Keratinocyte (primary cell): ENCODE data around the gene TXNDC12. TPM values are rescaled to one million over a fixed set of nuclear protein-coding genes. Genes with fewer than 3 reads are reported as not detected.
A peak's percentile ranks its signal among the peaks of the same experiment; 100 is the strongest.

ENCODE experiments used
- DNase-seq: peaks from one replicate; pipeline ENCODE4 v3.0.0-alpha.2; 2011; ENCODE audit warnings: low read depth, missing footprints, low spot score
- FAIRE-seq: peaks from 2 replicates; lab custom pipeline; 2011; peaks lifted over from hg19 to GRCh38; lab: Jason Lieb, UNC
- H2AFZ ChIP-seq: 2 replicates; pipeline ENCODE4 v1.6.0; 2012; ENCODE audit warnings: low read length, control low read depth, inconsistent platforms; ENCODE audit not compliant: control insufficient read depth
- H3K27ac ChIP-seq: 2 replicates; pipeline ENCODE4 v1.5.1; 2011; ENCODE audit warnings: low read length; ENCODE audit not compliant: control insufficient read depth, insufficient read depth
- H3K27me3 ChIP-seq: 3 replicates; pipeline ENCODE4 v1.6.0; 2011; ENCODE audit warnings: low read length; ENCODE audit not compliant: control insufficient read depth, insufficient read depth; ENCODE audit errors: extremely low read depth
- H3K36me3 ChIP-seq, 2 experiments: 2 replicates in 1 of 2; 3 replicates in 1 of 2; pipeline ENCODE4 v1.5.1; 2011; ENCODE audit warnings: low read length in 2 of 2, mild to moderate bottlenecking in 1 of 2; ENCODE audit not compliant: control insufficient read depth in 2 of 2, insufficient read depth in 2 of 2; ENCODE audit errors: extremely low read depth in 1 of 2
- H3K4me1 ChIP-seq: 3 replicates; pipeline ENCODE4 v1.5.1; 2011; ENCODE audit warnings: low read length; ENCODE audit not compliant: control insufficient read depth, insufficient read depth; ENCODE audit errors: extremely low read depth
- H3K4me2 ChIP-seq: 3 replicates; pipeline ENCODE4 v1.6.0; 2011; ENCODE audit warnings: low read depth, low read length; ENCODE audit not compliant: control insufficient read depth, insufficient read depth; ENCODE audit errors: extremely low read depth
- H3K4me3 ChIP-seq, 3 experiments: fragments of 200-600 bp in 1 of 3; sonication (generic) in 1 of 3; 2 replicates in 2 of 3; 3 replicates in 1 of 3; pipeline ENCODE4 v1.5.1; 2011 to 2016; ENCODE audit warnings: low read length in 3 of 3, mild to moderate bottlenecking in 3 of 3, control low read depth in 2 of 3, inconsistent platforms in 1 of 3, low read depth in 1 of 3, mixed read lengths in 1 of 3, mixed run types in 1 of 3, moderate library complexity in 1 of 3; ENCODE audit not compliant: control insufficient read depth in 2 of 3, insufficient read depth in 2 of 3; ENCODE audit errors: extremely low read depth in 1 of 3
- H3K79me2 ChIP-seq: 2 replicates; pipeline ENCODE4 v1.6.0; 2012; ENCODE audit warnings: low read length; ENCODE audit not compliant: control insufficient read depth, insufficient read depth
- H3K9ac ChIP-seq: 3 replicates; pipeline ENCODE4 v1.6.0; 2011; ENCODE audit warnings: low read length; ENCODE audit not compliant: control insufficient read depth, insufficient read depth; ENCODE audit errors: extremely low read depth
- H3K9me1 ChIP-seq: 3 replicates; pipeline ENCODE4 v1.6.0; 2011; ENCODE audit warnings: low read length; ENCODE audit not compliant: control insufficient read depth, insufficient read depth; ENCODE audit errors: extremely low read depth
- H3K9me3 ChIP-seq: 2 replicates; pipeline ENCODE4 v1.5.1; 2012; ENCODE audit warnings: low read depth, low read length; ENCODE audit not compliant: control insufficient read depth
- H4K20me1 ChIP-seq: 3 replicates; pipeline ENCODE4 v1.6.0; 2011; ENCODE audit warnings: low read length; ENCODE audit not compliant: control insufficient read depth, insufficient read depth; ENCODE audit errors: extremely low read depth
- CTCF ChIP-seq, 3 experiments: IDR thresholded peaks in 1 of 3; conservative IDR thresholded peaks in 1 of 3; optimal IDR thresholded peaks in 1 of 3; 2 replicates in 2 of 3; 3 replicates in 1 of 3; pipeline versions ENCODE3 to v1.5.1; 2011; ENCODE audit warnings: low read length in 3 of 3, mild to moderate bottlenecking in 3 of 3, moderate library complexity in 2 of 3, control low read depth in 1 of 3, inconsistent platforms in 1 of 3; ENCODE audit not compliant: insufficient read depth in 2 of 3; ENCODE audit errors: extremely low read depth in 1 of 3
- EZH2 ChIP-seq: IDR thresholded peaks from one replicate; pipeline ENCODE4 v1.6.1; 2012; ENCODE audit warnings: inconsistent platforms, mild to moderate bottlenecking, low read length, moderate library complexity
- dilution Hi-C: fragments of 300-500 bp; cut with MboI; formaldehyde crosslinking; loops from one replicate; pipeline ENCODE4 v1.7.0; 2020; ENCODE audit warnings: low sequenced_read_pairs; ENCODE audit not compliant: extremely low pct_ligation_motif_present
- polyA plus RNA-seq, 5 experiments: library from polyadenylated mRNA; depleted of rRNA in 3 of 5; stranded (reverse) in 3 of 5; stranded (forward) in 1 of 5; unstranded in 1 of 5; fragments of >200 nt; gene quantifications; 1 replicate in 1 of 5; 2 replicates in 3 of 5; 3 replicates in 1 of 5; pipeline versions ENCODE4 v1.2.1 to v1.2.3, GENCODE V29; 2011 to 2012; ENCODE audit warnings: missing spikeins in 2 of 5, low read depth in 1 of 5, low replicate concordance in 1 of 5

Gene TXNDC12
- polyA plus RNA-seq, 1 donor (not counting 4 experiments of a cell fraction or from before 2014, with no cell fraction given) = 28.2 TPM

GRCh38 chr1:51990478-51990965, 64.5 kb downstream of the TXNDC12 start, which contains the start of gene RAB3B:
Gene RAB3B, minus strand, starts transcription at chr1:51990700. Its CDS starts 13,583 bp downstream, at chr1:51977117.
- DNase-seq = peak; percentile 13
- Histone ChIP-seq H3K4me2 (peak within 1 kb of the TSS; percentile 46), H3K9me1 (no peaks in the 10 kb centered on the region), H2AFZ (peak within 1 kb of the TSS; percentile 42), H3K36me3 (no peaks in the 10 kb centered on the region), H4K20me1 (no peaks in the 10 kb centered on the region), H3K9ac (no peak within 1 kb of the TSS), H3K9me3 (no peaks in the 10 kb centered on the region), H3K4me3 (peak within 1 kb of the TSS; percentile 49 to 67 (median 62)), H3K4me1 (peaks cover 3% of the 10 kb centered on the region), H3K79me2 (no peaks in the 10 kb centered on the region), H3K27ac (no peak within 1 kb of the TSS), H3K27me3 (no peaks in the 10 kb centered on the region)
- dilution Hi-C loops = no loop called here
- TF ChIP-seq EZH2 = no peak
- no peak for TF ChIP-seq CTCF (optimal IDR thresholded peaks at IDR 0.05 in 1 of 3, IDR thresholded peaks at IDR 0.05 in 1 of 3, conservative IDR thresholded peaks at IDR 0.05 in 1 of 3; ENCODE audit: extremely low read depth in 1 of 3, insufficient read depth in 2 of 3, low read length in 3 of 3)
- peak; percentile 51 for FAIRE-seq

GRCh38 chr1:51989582-51990477, 65.2 kb downstream of the TXNDC12 start:
- H3K4me3 ChIP-seq = peak overlapping the region; percentile 49 to 67 (median 62)
- DNase-seq (no peak), FAIRE-seq (no peak)
- H3K27ac ChIP-seq = no peak overlapping the region
- H3K9me1 ChIP-seq = no peaks in the 10 kb centered on the region
- H3K4me1 ChIP-seq = peaks cover 3% of the 10 kb centered on the region
- H3K9me3 ChIP-seq = no peaks in the 10 kb centered on the region
- H4K20me1 ChIP-seq = no peaks in the 10 kb centered on the region
- peak overlapping the region; percentile 46 for H3K4me2 ChIP-seq
- no peaks in the 10 kb centered on the region for H3K27me3 ChIP-seq
- H2AFZ ChIP-seq = no peak overlapping the region
- H3K36me3 ChIP-seq = no peaks in the 10 kb centered on the region
- H3K79me2 ChIP-seq = no peaks in the 10 kb centered on the region
- TF ChIP-seq CTCF (optimal IDR thresholded peaks at IDR 0.05 in 1 of 3, IDR thresholded peaks at IDR 0.05 in 1 of 3, conservative IDR thresholded peaks at IDR 0.05 in 1 of 3; ENCODE audit: extremely low read depth in 1 of 3, insufficient read depth in 2 of 3, low read length in 3 of 3) (no peak), EZH2 (no peak)
- no peak overlapping the region for H3K9ac ChIP-seq
- dilution Hi-C loops = no loop called here
